HEK293 (cell line): ENCODE measurements around the gene PPP1R3G.

Source experiments
- CTCF ChIA-PET: fragments of 350-600 bp; formaldehyde crosslinking; extraction: SDS; loops from one replicate; lab custom pipeline; 2021; ENCODE audit warnings: antibody characterized with exemption; lab: Yijun Ruan, JAX
- POLR2A ChIA-PET: fragments of 300-600 bp; formaldehyde crosslinking; extraction: SDS; loops from one replicate; lab custom pipeline; 2020; ENCODE audit warnings: antibody characterized with exemption, inconsistent platforms; lab: Yijun Ruan, JAX
- H3K27ac ChIP-seq: fragments of 200-500 bp; sonication (Bioruptor generic); 2 replicates; pipeline ENCODE4 v1.5.1; 2014; ENCODE audit warnings: low read depth, low read length, control low read depth, inconsistent platforms; ENCODE audit errors: extremely low read depth
- H3K36me3 ChIP-seq, 2 experiments: fragments of 200-500 bp in 1 of 2; sonication (Bioruptor generic) in 1 of 2; 1 replicate in 1 of 2; 2 replicates in 1 of 2; pipeline ENCODE4 v1.5.1; 2014 to 2017; ENCODE audit warnings: inconsistent platforms in 2 of 2, low read length in 2 of 2; ENCODE audit not compliant: control insufficient read depth in 2 of 2, insufficient read depth in 1 of 2
- H3K4me1 ChIP-seq: fragments of 200-500 bp; sonication (Bioruptor generic); 2 replicates; pipeline ENCODE4 v1.5.1; 2014; ENCODE audit warnings: mild to moderate bottlenecking, low read length, inconsistent platforms; ENCODE audit not compliant: control insufficient read depth, insufficient read depth
- H3K4me3 ChIP-seq: 2 replicates; pipeline ENCODE4 v1.5.1; 2011; ENCODE audit warnings: low read depth, mild to moderate bottlenecking, control low read depth, low read length, moderate library complexity
- H3K9me3 ChIP-seq: fragments of 200-500 bp; sonication (Bioruptor generic); 2 replicates; pipeline ENCODE4 v1.5.1; 2014; ENCODE audit warnings: low read depth, low read length, inconsistent platforms; ENCODE audit not compliant: control insufficient read depth, insufficient read depth
- KLF7 ChIP-seq: fragments of 450-650 bp; formaldehyde crosslinking; IDR thresholded peaks from 2 replicates; pipeline ENCODE4 v1.5.1; 2016; ENCODE audit warnings: missing biosample characterization, missing genetic modification characterization, borderline replicate concordance
- KLF8 ChIP-seq: fragments of 450-650 bp; formaldehyde crosslinking; IDR thresholded peaks from 2 replicates; pipeline ENCODE4 v1.5.1; 2016; ENCODE audit warnings: missing biosample characterization, missing genetic modification characterization
- OSR2 ChIP-seq: fragments of 450-650 bp; formaldehyde crosslinking; IDR thresholded peaks from 2 replicates; pipeline ENCODE4 v1.5.1; 2016; ENCODE audit warnings: missing biosample characterization, missing genetic modification characterization
- OVOL3 ChIP-seq: fragments of 450-650 bp; formaldehyde crosslinking; IDR thresholded peaks from 2 replicates; pipeline ENCODE4 v1.5.1; 2016; ENCODE audit warnings: missing biosample characterization, missing genetic modification characterization
- ZBTB21 ChIP-seq: fragments of 450-650 bp; formaldehyde crosslinking; IDR thresholded peaks from 2 replicates; pipeline ENCODE4 v1.5.1; 2017; ENCODE audit warnings: missing biosample characterization, missing genetic modification characterization
- ZFP3 ChIP-seq: fragments of 450-650 bp; formaldehyde crosslinking; IDR thresholded peaks from 2 replicates; pipeline ENCODE4 v1.5.1; 2016; ENCODE audit warnings: low read depth, missing biosample characterization, missing genetic modification characterization
- ZIC2 ChIP-seq: fragments of 450-650 bp; formaldehyde crosslinking; IDR thresholded peaks from 2 replicates; pipeline ENCODE4 v1.5.1; 2016; ENCODE audit warnings: missing biosample characterization, missing genetic modification characterization
- ZNF114 ChIP-seq: fragments of 450-650 bp; formaldehyde crosslinking; IDR thresholded peaks from 2 replicates; pipeline ENCODE4 v1.5.0; 2017; ENCODE audit warnings: missing biosample characterization, missing genetic modification characterization
- ZNF121 ChIP-seq: fragments of 450-650 bp; formaldehyde crosslinking; IDR thresholded peaks from 2 replicates; pipeline ENCODE4 v1.5.1; 2016; ENCODE audit warnings: missing biosample characterization, missing genetic modification characterization
- ZNF146 ChIP-seq: fragments of 450-650 bp; formaldehyde crosslinking; IDR thresholded peaks from 2 replicates; pipeline ENCODE4 v1.5.1; 2016; ENCODE audit warnings: missing biosample characterization, missing genetic modification characterization
- ZNF2 ChIP-seq: fragments of 450-650 bp; formaldehyde crosslinking; IDR thresholded peaks from 2 replicates; pipeline ENCODE4 v1.5.1; 2016; ENCODE audit warnings: missing biosample characterization, missing genetic modification characterization
- ZNF239 ChIP-seq: fragments of 450-650 bp; formaldehyde crosslinking; IDR thresholded peaks from 2 replicates; pipeline ENCODE4 v1.5.1; 2016; ENCODE audit warnings: missing biosample characterization, missing genetic modification characterization
- ZNF266 ChIP-seq: fragments of 450-650 bp; formaldehyde crosslinking; IDR thresholded peaks from 2 replicates; pipeline ENCODE4 v1.5.1; 2016; ENCODE audit warnings: missing biosample characterization, missing genetic modification characterization, low read depth
- ZNF292 ChIP-seq: fragments of 450-650 bp; formaldehyde crosslinking; IDR thresholded peaks from 2 replicates; pipeline ENCODE4 v1.5.1; 2016; ENCODE audit warnings: low read depth, missing biosample characterization, missing genetic modification characterization, borderline replicate concordance
- ZNF324 ChIP-seq: fragments of 450-650 bp; formaldehyde crosslinking; IDR thresholded peaks from 2 replicates; pipeline ENCODE4 v1.5.1; 2016; ENCODE audit warnings: missing biosample characterization, missing genetic modification characterization
- ZNF37A ChIP-seq: fragments of 450-650 bp; IDR thresholded peaks from 2 replicates; pipeline ENCODE4 v1.5.1; 2018; ENCODE audit warnings: missing biosample characterization, missing genetic modification characterization
- ZNF423 ChIP-seq: fragments of 450-650 bp; formaldehyde crosslinking; IDR thresholded peaks from 2 replicates; pipeline ENCODE4 v1.5.1; 2016; ENCODE audit warnings: missing biosample characterization, missing genetic modification characterization
- ZNF426 ChIP-seq: fragments of 450-650 bp; formaldehyde crosslinking; IDR thresholded peaks from 2 replicates; pipeline ENCODE4 v1.5.1; 2017; ENCODE audit warnings: missing biosample characterization, missing genetic modification characterization, mild to moderate bottlenecking, inconsistent platforms, moderate library complexity
- ZNF433 ChIP-seq: fragments of 450-650 bp; formaldehyde crosslinking; IDR thresholded peaks from 2 replicates; pipeline ENCODE4 v1.5.1; 2016; ENCODE audit warnings: missing biosample characterization, missing genetic modification characterization, low read depth
- ZNF521 ChIP-seq: fragments of 450-650 bp; formaldehyde crosslinking; IDR thresholded peaks from 2 replicates; pipeline ENCODE4 v1.5.1; 2017; ENCODE audit warnings: missing biosample characterization, mild to moderate bottlenecking, missing genetic modification characterization
- ZNF560 ChIP-seq: fragments of 450-650 bp; formaldehyde crosslinking; IDR thresholded peaks from 2 replicates; pipeline ENCODE4 v1.5.1; 2017; ENCODE audit warnings: missing biosample characterization, missing genetic modification characterization, borderline replicate concordance
- ZNF660 ChIP-seq: fragments of 450-650 bp; IDR thresholded peaks from 2 replicates; pipeline ENCODE4 v1.5.1; 2018; ENCODE audit warnings: missing biosample characterization, mild to moderate bottlenecking, missing genetic modification characterization
- ZNF670 ChIP-seq: fragments of 450-650 bp; formaldehyde crosslinking; IDR thresholded peaks from 2 replicates; pipeline ENCODE4 v1.5.1; 2016; ENCODE audit warnings: missing biosample characterization, missing genetic modification characterization, low read depth
- ZNF792 ChIP-seq: fragments of 450-650 bp; formaldehyde crosslinking; IDR thresholded peaks from 2 replicates; pipeline ENCODE4 v1.5.1; 2016; ENCODE audit warnings: missing biosample characterization, missing genetic modification characterization
- TF ChIP-seq, protein P1 (sequence below): fragments of 450-650 bp; formaldehyde crosslinking; IDR thresholded peaks from 2 replicates; pipeline ENCODE4 v1.5.1; 2016; ENCODE audit warnings: missing biosample characterization, missing genetic modification characterization
- TF ChIP-seq, protein P2 (sequence below): fragments of 450-650 bp; formaldehyde crosslinking; IDR thresholded peaks from 2 replicates; pipeline ENCODE4 v1.5.1; 2016; ENCODE audit warnings: missing biosample characterization, missing genetic modification characterization
- TF ChIP-seq, protein P3 (sequence below): fragments of 450-650 bp; formaldehyde crosslinking; IDR thresholded peaks from 2 replicates; pipeline ENCODE4 v1.5.1; 2017; ENCODE audit warnings: missing biosample characterization, missing genetic modification characterization
- TF ChIP-seq, protein P4 (sequence below): fragments of 450-650 bp; formaldehyde crosslinking; IDR thresholded peaks from 2 replicates; pipeline ENCODE4 v1.5.1; 2016; ENCODE audit warnings: missing biosample characterization, missing genetic modification characterization

The PPP1R3G gene

DNA sequence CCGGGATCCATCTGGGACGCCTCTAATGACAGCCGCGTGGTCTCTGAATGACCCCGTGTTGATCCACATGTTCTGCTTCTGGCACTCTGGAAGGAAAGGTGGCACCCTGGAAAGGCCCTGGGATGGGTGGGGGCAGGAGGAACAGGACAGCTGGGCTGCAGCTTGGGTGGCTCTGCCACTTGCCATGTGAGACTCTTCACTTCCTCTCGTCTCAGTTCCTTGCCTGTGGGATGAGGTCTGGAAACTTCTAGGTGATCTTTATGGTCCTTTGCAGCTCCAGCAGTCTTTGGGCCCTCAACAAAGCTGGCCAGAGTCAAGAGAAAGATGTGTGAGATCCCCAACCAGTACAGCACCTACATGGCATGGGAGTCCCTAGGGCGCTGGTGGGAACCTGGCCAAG lies 26.5 kb downstream of the PPP1R3G start:
- Histone ChIP-seq H3K4me1 (no peaks in the 10 kb centered on the region; the same call in 1 of the 2 replicates), H3K9me3 (no peaks in the 10 kb centered on the region), H3K4me3 (no peak overlapping the region), H3K36me3 (no peaks in the 10 kb centered on the region), H3K27ac (no peak overlapping the region)
- TF ChIP-seq KLF8 (tag by site-specific recombination) (no peak), ZNF423 (tag by site-specific recombination) (no peak), ZNF560 (tag by site-specific recombination) (no peak), ZNF324 (tag by site-specific recombination) (no peak), OSR2 (tag by site-specific recombination) (no peak), ZNF146 (tag by site-specific recombination) (no peak), OVOL3 (tag by site-specific recombination) (no peak), ZNF37A (tag by site-specific recombination) (no peak), ZNF670 (tag by site-specific recombination) (no peak), ZNF433 (tag by site-specific recombination) (no peak), ZNF114 (tag by site-specific recombination) (no peak)
- TF ChIP-seq, protein P1, sequence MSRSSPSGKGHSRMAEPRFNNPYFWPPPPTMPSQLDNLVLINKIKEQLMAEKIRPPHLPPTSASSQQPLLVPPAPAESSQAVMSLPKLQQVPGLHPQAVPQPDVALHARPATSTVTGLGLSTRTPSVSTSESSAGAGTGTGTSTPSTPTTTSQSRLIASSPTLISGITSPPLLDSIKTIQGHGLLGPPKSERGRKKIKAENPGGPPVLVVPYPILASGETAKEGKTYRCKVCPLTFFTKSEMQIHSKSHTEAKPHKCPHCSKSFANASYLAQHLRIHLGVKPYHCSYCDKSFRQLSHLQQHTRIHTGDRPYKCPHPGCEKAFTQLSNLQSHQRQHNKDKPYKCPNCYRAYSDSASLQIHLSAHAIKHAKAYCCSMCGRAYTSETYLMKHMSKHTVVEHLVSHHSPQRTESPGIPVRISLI, result no peak
- TF ChIP-seq, protein P2, sequence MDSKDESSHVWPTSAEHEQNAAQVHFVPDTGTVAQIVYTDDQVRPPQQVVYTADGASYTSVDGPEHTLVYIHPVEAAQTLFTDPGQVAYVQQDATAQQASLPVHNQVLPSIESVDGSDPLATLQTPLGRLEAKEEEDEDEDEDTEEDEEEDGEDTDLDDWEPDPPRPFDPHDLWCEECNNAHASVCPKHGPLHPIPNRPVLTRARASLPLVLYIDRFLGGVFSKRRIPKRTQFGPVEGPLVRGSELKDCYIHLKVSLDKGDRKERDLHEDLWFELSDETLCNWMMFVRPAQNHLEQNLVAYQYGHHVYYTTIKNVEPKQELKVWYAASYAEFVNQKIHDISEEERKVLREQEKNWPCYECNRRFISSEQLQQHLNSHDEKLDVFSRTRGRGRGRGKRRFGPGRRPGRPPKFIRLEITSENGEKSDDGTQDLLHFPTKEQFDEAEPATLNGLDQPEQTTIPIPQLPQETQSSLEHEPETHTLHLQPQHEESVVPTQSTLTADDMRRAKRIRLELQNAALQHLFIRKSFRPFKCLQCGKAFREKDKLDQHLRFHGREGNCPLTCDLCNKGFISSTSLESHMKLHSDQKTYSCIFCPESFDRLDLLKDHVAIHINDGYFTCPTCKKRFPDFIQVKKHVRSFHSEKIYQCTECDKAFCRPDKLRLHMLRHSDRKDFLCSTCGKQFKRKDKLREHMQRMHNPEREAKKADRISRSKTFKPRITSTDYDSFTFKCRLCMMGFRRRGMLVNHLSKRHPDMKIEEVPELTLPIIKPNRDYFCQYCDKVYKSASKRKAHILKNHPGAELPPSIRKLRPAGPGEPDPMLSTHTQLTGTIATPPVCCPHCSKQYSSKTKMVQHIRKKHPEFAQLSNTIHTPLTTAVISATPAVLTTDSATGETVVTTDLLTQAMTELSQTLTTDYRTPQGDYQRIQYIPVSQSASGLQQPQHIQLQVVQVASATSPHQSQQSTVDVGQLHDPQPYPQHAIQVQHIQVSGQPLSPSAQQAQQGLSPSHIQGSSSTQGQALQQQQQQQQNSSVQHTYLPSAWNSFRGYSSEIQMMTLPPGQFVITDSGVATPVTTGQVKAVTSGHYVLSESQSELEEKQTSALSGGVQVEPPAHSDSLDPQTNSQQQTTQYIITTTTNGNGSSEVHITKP (tag by site-specific recombination), result no peak
- POLR2A ChIA-PET, result no interaction called here
- CTCF ChIA-PET, result interaction anchor here (0.7 kb wide), 1 partner anchor 8 kb away, joined by 3 read pairs; no protein-coding TSS in a partner anchor

DNA sequence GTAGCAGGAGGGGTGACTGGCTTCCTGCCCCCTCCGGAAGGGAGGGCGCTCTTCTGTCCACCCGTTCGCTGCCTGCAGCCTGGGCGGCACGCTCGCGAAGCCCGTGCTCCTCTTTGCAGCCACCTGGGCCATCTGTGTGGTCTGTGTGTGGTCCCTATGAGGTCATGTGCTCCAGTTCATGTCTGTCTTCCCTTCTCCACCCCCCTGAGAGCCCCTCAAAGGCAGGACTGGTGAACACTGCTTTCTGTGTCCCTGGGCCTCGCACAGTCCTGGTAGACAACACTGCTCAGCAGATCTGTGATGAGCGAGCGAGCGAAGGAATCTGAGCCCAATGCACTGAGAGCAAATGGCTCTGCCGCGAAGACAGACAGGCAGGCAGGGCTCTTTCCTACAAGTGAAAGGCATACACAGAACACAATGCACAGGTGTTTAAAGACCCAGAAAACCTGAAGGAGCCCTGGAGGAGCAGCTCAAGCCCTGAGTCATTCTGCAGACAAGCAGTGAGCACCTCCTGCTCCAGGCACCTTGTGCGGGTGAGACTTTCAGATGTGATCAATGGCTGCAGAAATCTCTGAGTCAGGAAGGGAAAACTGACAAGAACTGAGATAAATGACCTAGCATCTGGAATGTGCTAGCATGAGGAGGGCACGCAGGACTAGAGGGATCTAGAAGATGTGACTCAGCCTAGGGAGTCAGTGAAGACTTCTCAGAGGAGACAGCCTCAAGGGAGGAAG lies 27.1 kb downstream of the PPP1R3G start:
- Histone ChIP-seq H3K9me3 (no peaks in the 10 kb centered on the region), H3K4me3 (no peak overlapping the region), H3K27ac (no peak overlapping the region), H3K4me1 (no peaks in the 10 kb centered on the region; the same call in 1 of the 2 replicates), H3K36me3 (no peaks in the 10 kb centered on the region)
- ChIA-PET POLR2A (no interaction called here), CTCF (interaction anchor here (0.7 kb wide), 1 partner anchor 359 kb away, joined by 3 read pairs; no protein-coding TSS in a partner anchor)
- no peak for TF ChIP-seq ZNF560 (tag by site-specific recombination)
- no peak for TF ChIP-seq ZFP3 (tag by site-specific recombination)
- TF ChIP-seq KLF7, result no peak
- no peak for TF ChIP-seq ZNF521 (tag by site-specific recombination)
- no peak for TF ChIP-seq ZIC2 (tag by site-specific recombination)
- TF ChIP-seq, protein P3, sequence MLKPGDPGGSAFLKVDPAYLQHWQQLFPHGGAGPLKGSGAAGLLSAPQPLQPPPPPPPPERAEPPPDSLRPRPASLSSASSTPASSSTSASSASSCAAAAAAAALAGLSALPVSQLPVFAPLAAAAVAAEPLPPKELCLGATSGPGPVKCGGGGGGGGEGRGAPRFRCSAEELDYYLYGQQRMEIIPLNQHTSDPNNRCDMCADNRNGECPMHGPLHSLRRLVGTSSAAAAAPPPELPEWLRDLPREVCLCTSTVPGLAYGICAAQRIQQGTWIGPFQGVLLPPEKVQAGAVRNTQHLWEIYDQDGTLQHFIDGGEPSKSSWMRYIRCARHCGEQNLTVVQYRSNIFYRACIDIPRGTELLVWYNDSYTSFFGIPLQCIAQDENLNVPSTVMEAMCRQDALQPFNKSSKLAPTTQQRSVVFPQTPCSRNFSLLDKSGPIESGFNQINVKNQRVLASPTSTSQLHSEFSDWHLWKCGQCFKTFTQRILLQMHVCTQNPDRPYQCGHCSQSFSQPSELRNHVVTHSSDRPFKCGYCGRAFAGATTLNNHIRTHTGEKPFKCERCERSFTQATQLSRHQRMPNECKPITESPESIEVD (tag by site-specific recombination), result no peak
- TF ChIP-seq ZNF292, result no peak
- TF ChIP-seq ZBTB21 (tag by site-specific recombination), result no peak
- TF ChIP-seq ZNF121 (tag by site-specific recombination), result no peak
- TF ChIP-seq ZNF660 (tag by site-specific recombination), result no peak
- TF ChIP-seq, protein P4, sequence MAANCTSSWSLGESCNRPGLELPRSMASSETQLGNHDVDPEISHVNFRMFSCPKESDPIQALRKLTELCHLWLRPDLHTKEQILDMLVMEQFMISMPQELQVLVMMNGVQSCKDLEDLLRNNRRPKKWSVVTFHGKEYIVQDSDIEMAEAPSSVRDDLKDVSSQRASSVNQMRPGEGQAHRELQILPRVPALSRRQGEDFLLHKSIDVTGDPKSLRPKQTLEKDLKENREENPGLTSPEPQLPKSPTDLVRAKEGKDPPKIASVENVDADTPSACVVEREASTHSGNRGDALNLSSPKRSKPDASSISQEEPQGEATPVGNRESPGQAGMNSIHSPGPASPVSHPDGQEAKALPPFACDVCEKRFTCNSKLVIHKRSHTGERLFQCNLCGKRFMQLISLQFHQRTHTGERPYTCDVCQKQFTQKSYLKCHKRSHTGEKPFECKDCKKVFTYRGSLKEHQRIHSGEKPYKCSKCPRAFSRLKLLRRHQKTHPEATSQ (tag by site-specific recombination), result no peak
- no peak for TF ChIP-seq ZNF266 (tag by site-specific recombination)
- no peak for TF ChIP-seq ZNF426 (tag by site-specific recombination)
- no peak for TF ChIP-seq ZNF792 (tag by site-specific recombination)
- TF ChIP-seq ZNF239 (tag by site-specific recombination), result no peak
- no peak for TF ChIP-seq ZNF2 (tag by site-specific recombination)
